ENCODE results near the gene PIK3CD. TPM values are rescaled to one million over a fixed set of nuclear protein-coding genes. Genes with fewer than 3 reads are reported as not detected.

PIK3CD gene
- total and polyA plus RNA-seq, 4 donors = 1.8 to 11.3 (median 3.4) TPM

- Histone ChIP-seq H3K9ac (ENCODE audit: low read depth in 1 of 2, low read length in 2 of 2) (no peak overlapping the region), H3K4me3 (ENCODE audit: low read depth in 1 of 3, low read length in 3 of 3) (no peak overlapping the region), H3K4me1 (ENCODE audit: control insufficient read depth in 4 of 4, insufficient read depth in 4 of 4, low read length in 3 of 4) (peaks cover 0 to 3% (median under 1%) of the 10 kb centered on the region in 4 donors), H3K27me3 (ENCODE audit: control insufficient read depth in 4 of 4, insufficient read depth in 4 of 4, low read length in 3 of 4) (no peaks in the 10 kb centered on the region), H3K27ac (ENCODE audit: low read depth in 1 of 2, low read length in 2 of 2) (no peak overlapping the region), H3K36me3 (ENCODE audit: control insufficient read depth in 4 of 4, insufficient read depth in 3 of 4, low read depth in 1 of 4, low read length in 3 of 4) (peaks cover 0 to 18% (median 5%) of the 10 kb centered on the region in 4 donors), H3K9me3 (ENCODE audit: control insufficient read depth in 4 of 4, low read length in 3 of 4) (no peaks in the 10 kb centered on the region)
- TF ChIP-seq RAD21 (IDR thresholded peaks at IDR 0.05) = no peak
- no peak for TF ChIP-seq FOXA2 (IDR thresholded peaks at IDR 0.05)
- TF ChIP-seq, protein P1, sequence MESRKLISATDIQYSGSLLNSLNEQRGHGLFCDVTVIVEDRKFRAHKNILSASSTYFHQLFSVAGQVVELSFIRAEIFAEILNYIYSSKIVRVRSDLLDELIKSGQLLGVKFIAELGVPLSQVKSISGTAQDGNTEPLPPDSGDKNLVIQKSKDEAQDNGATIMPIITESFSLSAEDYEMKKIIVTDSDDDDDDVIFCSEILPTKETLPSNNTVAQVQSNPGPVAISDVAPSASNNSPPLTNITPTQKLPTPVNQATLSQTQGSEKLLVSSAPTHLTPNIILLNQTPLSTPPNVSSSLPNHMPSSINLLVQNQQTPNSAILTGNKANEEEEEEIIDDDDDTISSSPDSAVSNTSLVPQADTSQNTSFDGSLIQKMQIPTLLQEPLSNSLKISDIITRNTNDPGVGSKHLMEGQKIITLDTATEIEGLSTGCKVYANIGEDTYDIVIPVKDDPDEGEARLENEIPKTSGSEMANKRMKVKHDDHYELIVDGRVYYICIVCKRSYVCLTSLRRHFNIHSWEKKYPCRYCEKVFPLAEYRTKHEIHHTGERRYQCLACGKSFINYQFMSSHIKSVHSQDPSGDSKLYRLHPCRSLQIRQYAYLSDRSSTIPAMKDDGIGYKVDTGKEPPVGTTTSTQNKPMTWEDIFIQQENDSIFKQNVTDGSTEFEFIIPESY (IDR thresholded peaks at IDR 0.05) = no peak
- TF ChIP-seq YY1 (IDR thresholded peaks at IDR 0.05) = no peak
- TF ChIP-seq FOXA1 (IDR thresholded peaks at IDR 0.05) = no peak
- TF ChIP-seq NR2F2 (IDR thresholded peaks at IDR 0.05) = no peak
- TF ChIP-seq, protein P2, sequence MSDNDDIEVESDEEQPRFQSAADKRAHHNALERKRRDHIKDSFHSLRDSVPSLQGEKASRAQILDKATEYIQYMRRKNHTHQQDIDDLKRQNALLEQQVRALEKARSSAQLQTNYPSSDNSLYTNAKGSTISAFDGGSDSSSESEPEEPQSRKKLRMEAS (IDR thresholded peaks at IDR 0.05) = no peak
- TF ChIP-seq REST (IDR thresholded peaks at IDR 0.05) = no peak
- TF ChIP-seq HNF4A (conservative IDR thresholded peaks at IDR 0.05) = no peak
- no peak for TF ChIP-seq HNF4G (IDR thresholded peaks at IDR 0.05)
- no peak for TF ChIP-seq ATF3 (IDR thresholded peaks at IDR 0.05)
- TF ChIP-seq RXRA (IDR thresholded peaks at IDR 0.05) = no peak
- no peak for TF ChIP-seq SP1 (IDR thresholded peaks at IDR 0.05)
- no peak for TF ChIP-seq JUND (IDR thresholded peaks at IDR 0.05)
- TF ChIP-seq, protein P3, sequence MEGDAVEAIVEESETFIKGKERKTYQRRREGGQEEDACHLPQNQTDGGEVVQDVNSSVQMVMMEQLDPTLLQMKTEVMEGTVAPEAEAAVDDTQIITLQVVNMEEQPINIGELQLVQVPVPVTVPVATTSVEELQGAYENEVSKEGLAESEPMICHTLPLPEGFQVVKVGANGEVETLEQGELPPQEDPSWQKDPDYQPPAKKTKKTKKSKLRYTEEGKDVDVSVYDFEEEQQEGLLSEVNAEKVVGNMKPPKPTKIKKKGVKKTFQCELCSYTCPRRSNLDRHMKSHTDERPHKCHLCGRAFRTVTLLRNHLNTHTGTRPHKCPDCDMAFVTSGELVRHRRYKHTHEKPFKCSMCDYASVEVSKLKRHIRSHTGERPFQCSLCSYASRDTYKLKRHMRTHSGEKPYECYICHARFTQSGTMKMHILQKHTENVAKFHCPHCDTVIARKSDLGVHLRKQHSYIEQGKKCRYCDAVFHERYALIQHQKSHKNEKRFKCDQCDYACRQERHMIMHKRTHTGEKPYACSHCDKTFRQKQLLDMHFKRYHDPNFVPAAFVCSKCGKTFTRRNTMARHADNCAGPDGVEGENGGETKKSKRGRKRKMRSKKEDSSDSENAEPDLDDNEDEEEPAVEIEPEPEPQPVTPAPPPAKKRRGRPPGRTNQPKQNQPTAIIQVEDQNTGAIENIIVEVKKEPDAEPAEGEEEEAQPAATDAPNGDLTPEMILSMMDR (IDR thresholded peaks at IDR 0.05; ENCODE audit: low read depth, low read length, missing input control) = no peak
- no peak for TF ChIP-seq EGR1 (IDR thresholded peaks at IDR 0.05; ENCODE audit: low read depth in 2 of 2)
- no peak for TF ChIP-seq GABPA (IDR thresholded peaks at IDR 0.05 in 1 of 2, conservative IDR thresholded peaks at IDR 0.05 in 1 of 2)
- TF ChIP-seq TAF1 (conservative IDR thresholded peaks at IDR 0.05) = no peak
- no peak for DNase-seq (ENCODE audit: low spot score)
- 96% methylated on average over 6 of the region's 6 CpGs for WGBS
Observed at GRCh38 chr1:9726406-9726805, 74.9 kb downstream of the PIK3CD start.

Data from liver (tissue), 9 donors.